ENCODE measurements around the gene GPR152. TPM values are rescaled to one million over a fixed set of nuclear protein-coding genes. Genes with fewer than 3 reads are reported as not detected.

Gene GPR152
- total and polyA plus RNA-seq, 2 donors (not counting 3 experiments of a cell fraction or from before 2014, with no cell fraction given): not detected

- H3K27ac ChIP-seq (ENCODE audit: insufficient read depth, low read depth, low read length): no peak overlapping the region
- CTCF ChIA-PET: interaction anchor here (0.8 to 3.7 kb wide), 3 partner anchors 11 to 61 kb away, joined by 3 to 22 read pairs (median 3); partner anchors contain the start of gene PPP1CA
- no peaks in the 10 kb centered on the region for H3K36me3 ChIP-seq (ENCODE audit: control insufficient read depth in 2 of 2, extremely low read depth in 1 of 2, insufficient read depth in 2 of 2, low read length in 2 of 2)
- no peaks in the 10 kb centered on the region for H3K9me3 ChIP-seq (replicated peaks; ENCODE audit: control insufficient read depth, insufficient read depth, low read length)
- H3K4me1 ChIP-seq (ENCODE audit: control insufficient read depth, extremely low read depth, insufficient read depth, low read length): no peaks in the 10 kb centered on the region
- FAIRE-seq: no peak
- no peak overlapping the region for H3K9ac ChIP-seq (replicated peaks; ENCODE audit: extremely low read depth, insufficient read depth, low read length)
- no peaks in the 10 kb centered on the region for H3K79me2 ChIP-seq (ENCODE audit: control insufficient read depth, insufficient read depth, low read length)
- intact Hi-C loops (cut with micrococcal nuclease): no loop called here
- H4K20me1 ChIP-seq (replicated peaks; ENCODE audit: control insufficient read depth, extremely low read depth, insufficient read depth, low read length): no peaks in the 10 kb centered on the region
- no peak overlapping the region for H2AFZ ChIP-seq (ENCODE audit: low read depth, low read length)
- POLR2A ChIA-PET: no interaction called here
- no peak overlapping the region for H3K4me3 ChIP-seq (replicated peaks in 1 of 3; ENCODE audit: insufficient read depth in 1 of 3, low read depth in 1 of 3, low read length in 3 of 3)
- no peak for DNase-seq (ENCODE audit: low read depth, low spot score)
- no peaks in the 10 kb centered on the region for H3K9me1 ChIP-seq (replicated peaks; ENCODE audit: control insufficient read depth, extremely low read depth, insufficient read depth, low read length)
- H3K4me2 ChIP-seq (ENCODE audit: insufficient read depth, low read length): no peak overlapping the region
- dilution Hi-C loops (cut with MboI; ENCODE audit: extremely low pct_ligation_motif_present, low sequenced_read_pairs): no loop called here
- no peak for TF ChIP-seq MAX (IDR thresholded peaks at IDR 0.05; ENCODE audit: insufficient read depth, insufficient read length)
- no peak for TF ChIP-seq GATA2 (IDR thresholded peaks at IDR 0.05; ENCODE audit: insufficient read depth, insufficient read length, low read depth, low read length)
- no peak for TF ChIP-seq EZH2 (IDR thresholded peaks at IDR 0.05; ENCODE audit: borderline replicate concordance, low read depth, low read length, severe bottlenecking)
- no peak for TF ChIP-seq MYC (IDR thresholded peaks at IDR 0.05; ENCODE audit: low read depth, low read length)
- no peak for TF ChIP-seq POLR2A (IDR thresholded peaks at IDR 0.05; ENCODE audit: low read depth, low read length)
- TF ChIP-seq FOS (IDR thresholded peaks at IDR 0.05; ENCODE audit: borderline replicate concordance, insufficient read depth, low read length): no peak
- TF ChIP-seq JUN (IDR thresholded peaks at IDR 0.05; ENCODE audit: borderline replicate concordance, insufficient read depth, insufficient read length, low read depth): no peak
- no peak for TF ChIP-seq CTCF (IDR thresholded peaks at IDR 0.05; ENCODE audit: extremely low read depth in 1 of 2, insufficient read depth in 1 of 2, low read depth in 1 of 2, low read length in 2 of 2)
- TF ChIP-seq POLR2AphosphoS5 (IDR thresholded peaks at IDR 0.05; ENCODE audit: insufficient read depth, low read depth, low read length): no peak
- no TSS peak for BruUV-seq (replicated peaks)
- peaks cover 0 to 13% of the 10 kb centered on the region in 2 experiments for H3K27me3 ChIP-seq (ENCODE audit: control insufficient read depth in 2 of 2, insufficient read depth in 2 of 2, low read length in 2 of 2)
These were observed 39.9 kb downstream of the GPR152 start for GRCh38 chr11:67412495-67413179.

Data from endothelial cell of umbilical vein (primary cell).